Lung (tissue), 12 donors: Measurements from ENCODE around the gene KRT16. TPM values are rescaled to one million over a fixed set of nuclear protein-coding genes. Genes with fewer than 3 reads are reported as not detected.

Experiments
- ATAC-seq: fragments of 200-7000 bp; cut with Tn5 transposase; one replicate; pipeline ENCODE4 v1.9.1; 2020; ENCODE audit warnings: moderate number of reproducible peaks; ENCODE audit not compliant: insufficient read depth, low FRiP score
- DNase-seq, 3 donors: peaks; one replicate each; pipeline ENCODE4 v3.0.0-alpha.2; 2013 to 2017
- H3K27ac ChIP-seq, 2 donors: one replicate each; pipeline ENCODE4 v1.5.1; 2013; ENCODE audit warnings: mild to moderate bottlenecking in 2 of 2, moderate library complexity in 2 of 2, control low read depth in 1 of 2, inconsistent platforms in 1 of 2, low read depth in 1 of 2, low read length in 1 of 2
- H3K27me3 ChIP-seq, 3 donors: one replicate each; pipeline ENCODE4 v1.5.1; 2013; ENCODE audit warnings: low read length in 2 of 3; ENCODE audit not compliant: control insufficient read depth in 3 of 3, insufficient read depth in 3 of 3
- H3K36me3 ChIP-seq, 4 donors: one replicate each; pipeline ENCODE4 v1.5.1; 2013; ENCODE audit warnings: low read length in 4 of 4, mild to moderate bottlenecking in 1 of 4, moderate library complexity in 1 of 4; ENCODE audit not compliant: control insufficient read depth in 4 of 4, insufficient read depth in 4 of 4
- H3K4me1 ChIP-seq, 5 donors: one replicate each; pipeline ENCODE4 v1.5.1; 2013; ENCODE audit warnings: low read length in 5 of 5, mild to moderate bottlenecking in 2 of 5, moderate library complexity in 1 of 5; ENCODE audit not compliant: control insufficient read depth in 5 of 5, insufficient read depth in 5 of 5
- H3K4me3 ChIP-seq: one replicate; pipeline ENCODE4 v1.5.1; 2013; ENCODE audit warnings: mild to moderate bottlenecking, control low read depth, moderate library complexity
- H3K9ac ChIP-seq, 2 donors: one replicate each; pipeline ENCODE4 v1.5.1; 2013; ENCODE audit warnings: low read length in 2 of 2, control low read depth in 1 of 2; ENCODE audit not compliant: insufficient read depth in 1 of 2
- H3K9me3 ChIP-seq, 4 donors: one replicate each; pipeline ENCODE4 v1.5.1; 2013; ENCODE audit warnings: low read length in 3 of 4, mild to moderate bottlenecking in 1 of 4, moderate library complexity in 1 of 4; ENCODE audit not compliant: control insufficient read depth in 4 of 4, insufficient read depth in 3 of 4
- WGBS, 2 donors: extraction: QIAGEN DNeasy Blood & Tissue Kit; methylation state at CpG; one replicate each; pipeline ENCODE4 v1.1.7; 2013; 5-methylcytosine and 5-hydroxymethylcytosine counted together
- polyA plus RNA-seq, 2 donors: library from polyadenylated mRNA; stranded (reverse); fragments of 200-250 nt; gene quantifications; one replicate each; pipeline ENCODE4 v1.2.1, GENCODE V29; 2013
- total RNA-seq, 2 donors: library from RNA; depleted of rRNA in 1 of 2; stranded (reverse); fragments of >200 nt in 1 of 2; gene quantifications; one replicate each; pipeline ENCODE4 v1.2.1, GENCODE V29; 2014 to 2021
- TF ChIP-seq, protein P1 (sequence below): IDR thresholded peaks from 2 replicates; pipeline ENCODE4 v1.5.1; 2012; ENCODE audit warnings: mild to moderate bottlenecking; ENCODE audit errors: control extremely low read depth, extremely low read depth
- donor health status: control.
- donor health status: control.
- donor health status: Bipolar disorder and iron deficiency.
- donor health status: healthy.
- donor health status: DM: yes; HTN: yes; CAD: no.

Gene KRT16
- total and polyA plus RNA-seq, 4 donors = 0.10 to 0.28 (median 0.18) TPM; not detected in 1

DNA sequence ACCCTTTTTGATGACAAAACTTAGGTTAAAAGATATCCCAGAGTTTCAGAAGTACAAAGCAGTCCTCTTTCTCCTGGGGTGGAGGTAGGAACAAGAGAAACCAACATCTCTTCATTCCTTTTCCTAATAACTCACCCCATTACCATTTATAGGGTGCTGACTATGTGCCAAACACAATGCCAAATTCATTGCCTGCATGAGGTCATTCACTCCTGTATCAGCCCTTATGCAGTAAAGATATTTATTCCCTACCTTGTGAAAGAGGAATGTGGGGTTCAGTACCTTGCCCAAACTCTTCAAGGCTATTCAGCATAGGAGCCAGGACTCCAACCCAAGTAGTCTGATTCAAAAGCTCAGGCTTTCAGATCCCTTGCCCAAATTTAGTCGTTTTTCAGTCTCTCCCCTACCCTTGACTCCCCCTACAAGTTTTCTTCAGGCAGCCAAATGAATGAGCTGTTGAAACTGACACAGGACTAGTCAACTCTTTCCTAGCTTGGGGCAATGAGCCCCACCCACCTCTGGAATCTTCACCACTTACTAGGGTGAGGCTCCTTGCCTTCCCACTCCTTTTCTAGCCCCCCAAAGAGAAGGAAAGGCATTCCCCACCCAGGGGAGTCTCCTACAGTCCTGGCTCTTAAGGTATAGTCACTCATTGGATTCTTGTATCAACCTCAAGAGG is 31.7 kb downstream of the KRT16 start:
- 31 to 67% methylated on average over 1 of the region's 1 CpG for WGBS, 2 donors

DNA sequence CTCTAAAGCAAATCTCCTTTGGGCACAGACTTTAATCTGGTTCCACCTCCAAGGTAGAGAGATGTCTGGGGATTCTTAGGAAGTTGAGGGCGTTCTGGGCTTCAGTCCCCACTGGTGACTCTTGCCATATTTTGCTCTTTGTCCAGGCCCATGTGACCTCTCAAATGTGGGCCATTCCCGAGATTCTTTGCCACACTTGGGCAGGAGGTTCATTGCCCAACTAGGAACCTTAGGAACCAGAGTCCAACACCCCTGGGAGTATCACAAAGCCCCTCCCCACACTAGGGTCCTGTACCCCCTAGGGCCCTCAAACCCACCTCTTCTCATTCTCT is 32.4 kb downstream of the KRT16 start:
- TF ChIP-seq, protein P1, sequence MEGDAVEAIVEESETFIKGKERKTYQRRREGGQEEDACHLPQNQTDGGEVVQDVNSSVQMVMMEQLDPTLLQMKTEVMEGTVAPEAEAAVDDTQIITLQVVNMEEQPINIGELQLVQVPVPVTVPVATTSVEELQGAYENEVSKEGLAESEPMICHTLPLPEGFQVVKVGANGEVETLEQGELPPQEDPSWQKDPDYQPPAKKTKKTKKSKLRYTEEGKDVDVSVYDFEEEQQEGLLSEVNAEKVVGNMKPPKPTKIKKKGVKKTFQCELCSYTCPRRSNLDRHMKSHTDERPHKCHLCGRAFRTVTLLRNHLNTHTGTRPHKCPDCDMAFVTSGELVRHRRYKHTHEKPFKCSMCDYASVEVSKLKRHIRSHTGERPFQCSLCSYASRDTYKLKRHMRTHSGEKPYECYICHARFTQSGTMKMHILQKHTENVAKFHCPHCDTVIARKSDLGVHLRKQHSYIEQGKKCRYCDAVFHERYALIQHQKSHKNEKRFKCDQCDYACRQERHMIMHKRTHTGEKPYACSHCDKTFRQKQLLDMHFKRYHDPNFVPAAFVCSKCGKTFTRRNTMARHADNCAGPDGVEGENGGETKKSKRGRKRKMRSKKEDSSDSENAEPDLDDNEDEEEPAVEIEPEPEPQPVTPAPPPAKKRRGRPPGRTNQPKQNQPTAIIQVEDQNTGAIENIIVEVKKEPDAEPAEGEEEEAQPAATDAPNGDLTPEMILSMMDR = no peak
- H3K27ac ChIP-seq = no peak overlapping the region
- H3K36me3 ChIP-seq = no peaks in the 10 kb centered on the region
- WGBS, 2 donors = 82 to 83% methylated on average over 2 of the region's 2 CpGs
- DNase-seq = no peak
- H3K4me3 ChIP-seq = no peak overlapping the region
- no peaks in the 10 kb centered on the region for H3K27me3 ChIP-seq
- ATAC-seq = no peak
- peaks cover 0 to 5% (median 0%) of the 10 kb centered on the region in 4 donors for H3K9me3 ChIP-seq
- H3K4me1 ChIP-seq = no peaks in the 10 kb centered on the region
- H3K9ac ChIP-seq = no peak overlapping the region

More for the DNA sequence above, 31.7 kb downstream of the KRT16 start:
- DNase-seq = no peak
- Histone ChIP-seq H3K9ac (no peak overlapping the region), H3K4me1 (peaks cover 0 to 1% (median 0%) of the 10 kb centered on the region in 5 donors), H3K27ac (no peak overlapping the region), H3K9me3 (peaks cover 0 to 5% (median 0%) of the 10 kb centered on the region in 4 donors), H3K27me3 (no peaks in the 10 kb centered on the region), H3K36me3 (no peaks in the 10 kb centered on the region), H3K4me3 (no peak overlapping the region)
- no peak for ATAC-seq
- TF ChIP-seq, protein P1 = no peak

DNA sequence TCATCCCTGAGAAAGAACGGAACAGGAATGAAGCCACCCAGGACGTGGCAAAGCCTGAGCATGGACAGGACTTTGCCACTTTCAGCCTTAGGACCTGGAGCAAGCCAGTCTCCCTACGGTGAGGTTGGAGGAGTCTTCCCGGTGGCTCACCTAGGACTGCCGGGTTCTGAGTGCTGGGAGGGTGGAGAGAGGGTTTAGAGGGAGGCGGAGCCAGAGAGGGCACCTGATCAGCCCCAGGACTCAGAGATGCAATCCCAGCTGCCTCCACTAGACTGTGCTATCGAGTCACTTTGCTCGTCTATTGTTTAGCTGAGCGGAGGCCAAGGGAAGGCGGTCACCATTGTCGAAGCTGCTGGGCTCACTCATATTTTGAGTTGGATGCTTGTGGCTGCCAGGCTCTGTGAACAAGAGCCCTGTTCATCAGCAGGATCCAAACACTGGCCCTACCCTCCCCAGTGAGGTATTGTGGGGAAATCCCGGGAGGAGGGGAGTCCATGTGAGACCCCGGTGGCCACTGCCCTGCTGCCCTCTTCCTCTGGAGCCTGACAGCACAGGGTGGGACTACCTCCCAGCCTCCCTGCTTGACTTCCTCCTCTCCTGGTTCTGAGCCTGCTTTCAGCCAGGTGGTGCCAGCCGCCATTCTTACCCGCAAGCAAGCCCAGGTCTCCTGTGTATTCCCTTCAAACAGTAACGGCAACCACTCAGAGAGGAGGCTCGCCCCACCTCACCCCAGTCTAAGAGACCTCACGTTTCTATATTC is 32.9 kb downstream of the KRT16 start:
- no peak overlapping the region for H3K4me3 ChIP-seq
- H3K27me3 ChIP-seq = no peaks in the 10 kb centered on the region
- no peaks in the 10 kb centered on the region for H3K4me1 ChIP-seq
- no peak overlapping the region for H3K27ac ChIP-seq
- no peak overlapping the region for H3K9ac ChIP-seq
- TF ChIP-seq, protein P1 = peak; percentile 42
- H3K9me3 ChIP-seq = peaks cover 0 to 5% (median 0%) of the 10 kb centered on the region in 4 donors
- 48 to 49% methylated on average over 18 of the region's 18 CpGs for WGBS, 2 donors
- peak; percentile 84 to 87 (median 86) for DNase-seq
- peak; percentile 70 for ATAC-seq
- no peaks in the 10 kb centered on the region for H3K36me3 ChIP-seq
